Natural killer cell (primary cell): ENCODE results near the gene DDX1. TPM values are rescaled to one million over a fixed set of nuclear protein-coding genes. Genes with fewer than 3 reads are reported as not detected.

ENCODE experiments used
- ATAC-seq, 3 donors: fragments of 150-1000 bp in 2 of 3; fragments of 200-7000 bp in 1 of 3; cut with Tn5 transposase; 1 replicate in 1 of 3; 2 replicates in 2 of 3; pipeline ENCODE4 v1.10.0; 2021; ENCODE audit warnings: mild to moderate bottlenecking in 2 of 3, moderate library complexity in 2 of 3
- DNase-seq, 2 donors: peaks; one replicate each; pipeline versions ENCODE4 v3.0.0 to v3.0.0-alpha.2; 2013 to 2021; ENCODE audit warnings: mixed read lengths in 1 of 2
- H3K27ac ChIP-seq: one replicate; pipeline ENCODE4 v1.5.1; 2013; ENCODE audit warnings: mild to moderate bottlenecking, low read length
- H3K27me3 ChIP-seq: one replicate; pipeline ENCODE4 v1.6.1; 2013; ENCODE audit warnings: low read length; ENCODE audit not compliant: control insufficient read depth, insufficient read depth
- H3K36me3 ChIP-seq: one replicate; pipeline ENCODE4 v1.6.1; 2013; ENCODE audit warnings: low read length; ENCODE audit not compliant: control insufficient read depth, insufficient read depth
- H3K4me1 ChIP-seq: one replicate; pipeline ENCODE4 v1.6.1; 2013; ENCODE audit warnings: low read length; ENCODE audit not compliant: control insufficient read depth, insufficient read depth
- H3K4me3 ChIP-seq: one replicate; pipeline ENCODE4 v1.5.1; 2013; ENCODE audit warnings: low read length
- H3K9me3 ChIP-seq: one replicate; pipeline ENCODE4 v1.6.1; 2013; ENCODE audit warnings: low read length; ENCODE audit not compliant: control insufficient read depth, insufficient read depth
- H3K27ac Mint-ChIP-seq, 2 donors: one replicate each; pipeline ENCODE4 v1.8.0; 2022; ENCODE audit warnings: mild to moderate bottlenecking in 2 of 2, mixed read lengths in 2 of 2, moderate library complexity in 1 of 2
- H3K27me3 Mint-ChIP-seq, 2 donors: one replicate each; pipeline ENCODE4 v1.8.0; 2022; ENCODE audit warnings: low read depth in 2 of 2, mixed read lengths in 2 of 2
- H3K36me3 Mint-ChIP-seq: one replicate; pipeline ENCODE4 v1.8.0; 2022; ENCODE audit warnings: mixed read lengths
- H3K4me1 Mint-ChIP-seq, 2 donors: one replicate each; pipeline ENCODE4 v1.8.0; 2022; ENCODE audit warnings: mixed read lengths in 2 of 2
- H3K4me3 Mint-ChIP-seq: one replicate; pipeline ENCODE4 v1.8.0; 2022; ENCODE audit warnings: mild to moderate bottlenecking, moderate library complexity, mixed read lengths
- H3K9me3 Mint-ChIP-seq, 2 donors: one replicate each; pipeline ENCODE4 v1.8.0; 2022; ENCODE audit warnings: mixed read lengths in 2 of 2
- WGBS: methylation state at CpG from one replicate; pipeline ENCODE4 v1.1.7; 2013; ENCODE audit warnings: missing lambda C conversion rate; ENCODE audit not compliant: insufficient coverage; 5-methylcytosine and 5-hydroxymethylcytosine counted together
- intact Hi-C: fragments of 100-400 bp; cut with micrococcal nuclease; formaldehyde crosslinking; loops from one replicate; pipeline ENCODE4 v1.14.2; 2022
- total RNA-seq, 4 donors: library from RNA; stranded (reverse); fragments of 120-200 nt in 1 of 4; gene quantifications; one replicate each; pipeline versions ENCODE4 v1.2.3 to v1.2.4, GENCODE V29; 2013 to 2022
- TF ChIP-seq, protein P1 (sequence below): fragments of 200-600 bp; IDR thresholded peaks from one replicate; pipeline ENCODE4 v1.8.0; 2022; ENCODE audit warnings: antibody characterized with exemption

DDX1 gene
- total RNA-seq, 3 donors from 2014 or later (not counting 1 experiment from before 2014, with no cell fraction given): 28.5 to 43.4 (median 37.2) TPM

GRCh38 chr2:15669375-15669910, 77.8 kb downstream of the DDX1 start:
- H3K27me3 Mint-ChIP-seq: peaks cover 0 to 5% of the 10 kb centered on the region in 2 donors
- H3K27ac Mint-ChIP-seq: no peak overlapping the region
- no peaks in the 10 kb centered on the region for H3K9me3 ChIP-seq
- H3K36me3 ChIP-seq: no peaks in the 10 kb centered on the region
- H3K4me1 ChIP-seq: no peaks in the 10 kb centered on the region
- DNase-seq (no peak), ATAC-seq (no peak)
- intact Hi-C loops: no loop called here
- WGBS: 100% methylated on average over 3 of the region's 6 CpGs
- TF ChIP-seq, protein P1, sequence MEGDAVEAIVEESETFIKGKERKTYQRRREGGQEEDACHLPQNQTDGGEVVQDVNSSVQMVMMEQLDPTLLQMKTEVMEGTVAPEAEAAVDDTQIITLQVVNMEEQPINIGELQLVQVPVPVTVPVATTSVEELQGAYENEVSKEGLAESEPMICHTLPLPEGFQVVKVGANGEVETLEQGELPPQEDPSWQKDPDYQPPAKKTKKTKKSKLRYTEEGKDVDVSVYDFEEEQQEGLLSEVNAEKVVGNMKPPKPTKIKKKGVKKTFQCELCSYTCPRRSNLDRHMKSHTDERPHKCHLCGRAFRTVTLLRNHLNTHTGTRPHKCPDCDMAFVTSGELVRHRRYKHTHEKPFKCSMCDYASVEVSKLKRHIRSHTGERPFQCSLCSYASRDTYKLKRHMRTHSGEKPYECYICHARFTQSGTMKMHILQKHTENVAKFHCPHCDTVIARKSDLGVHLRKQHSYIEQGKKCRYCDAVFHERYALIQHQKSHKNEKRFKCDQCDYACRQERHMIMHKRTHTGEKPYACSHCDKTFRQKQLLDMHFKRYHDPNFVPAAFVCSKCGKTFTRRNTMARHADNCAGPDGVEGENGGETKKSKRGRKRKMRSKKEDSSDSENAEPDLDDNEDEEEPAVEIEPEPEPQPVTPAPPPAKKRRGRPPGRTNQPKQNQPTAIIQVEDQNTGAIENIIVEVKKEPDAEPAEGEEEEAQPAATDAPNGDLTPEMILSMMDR: no peak
- H3K4me3 Mint-ChIP-seq: no peak overlapping the region
- H3K4me3 ChIP-seq: no peak overlapping the region
- H3K27me3 ChIP-seq: no peaks in the 10 kb centered on the region
- H3K27ac ChIP-seq: no peak overlapping the region
- H3K9me3 Mint-ChIP-seq: no peaks in the 10 kb centered on the region
- no peaks in the 10 kb centered on the region for H3K36me3 Mint-ChIP-seq
- H3K4me1 Mint-ChIP-seq: no peaks in the 10 kb centered on the region

DNA sequence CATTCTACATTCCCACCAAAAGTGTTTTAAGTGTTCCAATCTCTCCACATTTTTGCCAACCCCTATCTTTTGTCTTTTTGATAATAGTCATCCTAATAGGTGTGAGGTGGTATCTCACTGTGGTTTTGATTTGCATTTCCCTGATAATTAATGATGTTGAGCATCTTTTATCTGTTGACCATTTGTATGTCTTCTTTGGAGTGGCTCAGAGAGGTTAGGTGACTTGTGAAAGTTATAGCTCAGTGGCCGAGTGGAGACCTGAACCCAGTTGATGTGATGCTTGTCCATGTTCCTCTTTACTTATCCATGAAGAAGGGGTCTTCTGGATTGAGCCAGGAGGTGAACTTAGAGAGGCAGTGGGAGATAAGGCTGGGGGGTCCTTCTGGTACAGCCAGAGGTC, 78.8 kb downstream of the DDX1 start:
- Histone ChIP-seq H3K27ac (no peak overlapping the region), H3K4me3 (no peak overlapping the region), H3K9me3 (no peaks in the 10 kb centered on the region), H3K36me3 (no peaks in the 10 kb centered on the region), H3K27me3 (no peaks in the 10 kb centered on the region), H3K4me1 (no peaks in the 10 kb centered on the region)
- TF ChIP-seq, protein P1: no peak
- Mint-ChIP-seq H3K36me3 (no peaks in the 10 kb centered on the region), H3K4me1 (no peaks in the 10 kb centered on the region), H3K4me3 (no peak overlapping the region), H3K27me3 (peaks cover 0 to 5% of the 10 kb centered on the region in 2 donors), H3K9me3 (no peaks in the 10 kb centered on the region), H3K27ac (no peak overlapping the region)
- WGBS: 100% methylated on average over 1 of the region's 1 CpG
- ATAC-seq (no peak), DNase-seq (no peak)
- intact Hi-C loops: no loop called here

- Mint-ChIP-seq H3K4me3 (no peak overlapping the region), H3K9me3 (no peaks in the 10 kb centered on the region), H3K27ac (no peak overlapping the region), H3K27me3 (peaks cover 0 to 5% of the 10 kb centered on the region in 2 donors), H3K36me3 (no peaks in the 10 kb centered on the region), H3K4me1 (no peaks in the 10 kb centered on the region)
- no peaks in the 10 kb centered on the region for H3K9me3 ChIP-seq
- ATAC-seq (no peak), DNase-seq (no peak)
- no peaks in the 10 kb centered on the region for H3K27me3 ChIP-seq
- intact Hi-C loops: no loop called here
- TF ChIP-seq, protein P1: no peak
- H3K27ac ChIP-seq: no peak overlapping the region
- no peak overlapping the region for H3K4me3 ChIP-seq
- no peaks in the 10 kb centered on the region for H3K36me3 ChIP-seq
- WGBS: 77% methylated on average over 2 of the region's 2 CpGs
- no peaks in the 10 kb centered on the region for H3K4me1 ChIP-seq
Observed at GRCh38 chr2:15670981-15671380, 79.3 kb downstream of the DDX1 start.

DNA sequence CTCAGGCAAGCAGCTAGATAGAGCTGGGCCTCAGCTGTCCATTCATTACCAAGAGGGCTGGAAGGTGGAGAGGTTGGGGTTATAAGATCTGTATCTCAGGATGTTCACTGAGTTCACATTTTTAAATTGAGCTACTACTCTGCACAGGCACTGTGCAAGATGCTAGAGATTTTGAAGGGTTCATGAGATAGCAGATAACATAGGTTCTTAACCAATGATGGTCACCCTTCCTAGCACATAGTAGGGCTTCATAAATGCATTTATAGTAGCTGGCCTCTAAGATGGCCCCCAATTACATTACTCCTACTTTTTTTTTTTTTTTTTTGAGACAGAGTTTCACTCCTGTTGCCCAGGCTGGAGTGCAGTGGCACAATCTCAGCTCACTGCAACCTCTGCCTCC, 79.7 kb downstream of the DDX1 start:
- H3K27me3 Mint-ChIP-seq: peaks cover 0 to 5% of the 10 kb centered on the region in 2 donors
- no peak for ATAC-seq
- intact Hi-C loops: no loop called here

More for the DNA sequence above, 79.7 kb downstream of the DDX1 start:
- Mint-ChIP-seq H3K36me3 (no peaks in the 10 kb centered on the region), H3K9me3 (no peaks in the 10 kb centered on the region), H3K4me3 (no peak overlapping the region), H3K27ac (no peak overlapping the region), H3K4me1 (no peaks in the 10 kb centered on the region)
- Histone ChIP-seq H3K9me3 (no peaks in the 10 kb centered on the region), H3K27ac (no peak overlapping the region), H3K4me1 (no peaks in the 10 kb centered on the region), H3K36me3 (no peaks in the 10 kb centered on the region), H3K4me3 (no peak overlapping the region), H3K27me3 (no peaks in the 10 kb centered on the region)
- DNase-seq: no peak
- TF ChIP-seq, protein P1: no peak
